ENCODE data around the gene PLXNA2.

PLXNA2 gene

GRCh38 chr1:207991583-207992026, 252.6 kb downstream of the PLXNA2 start:
- H3K4me3 Mint-ChIP-seq, result no peak overlapping the region
- no peak overlapping the region for H3K27ac Mint-ChIP-seq
- DNase-seq (no peak), ATAC-seq (no peak)
- peaks cover 12% of the 10 kb centered on the region for H3K27me3 Mint-ChIP-seq
- no peaks in the 10 kb centered on the region for H3K36me3 Mint-ChIP-seq (ENCODE audit: low read depth)
- no peaks in the 10 kb centered on the region for H3K9me3 Mint-ChIP-seq
- H3K4me1 Mint-ChIP-seq, result no peaks in the 10 kb centered on the region

GRCh38 chr1:207990876-207991582, 253.2 kb downstream of the PLXNA2 start:
- no peak overlapping the region for H3K27ac Mint-ChIP-seq
- ATAC-seq (no peak), DNase-seq (no peak)
- no peaks in the 10 kb centered on the region for H3K36me3 Mint-ChIP-seq (ENCODE audit: low read depth)
- no peaks in the 10 kb centered on the region for H3K9me3 Mint-ChIP-seq
- H3K4me3 Mint-ChIP-seq, result no peak overlapping the region
- peaks cover 12% of the 10 kb centered on the region for H3K27me3 Mint-ChIP-seq
- no peaks in the 10 kb centered on the region for H3K4me1 Mint-ChIP-seq

GRCh38 chr1:207990455-207990854, 253.7 kb downstream of the PLXNA2 start:
- Mint-ChIP-seq H3K4me3 (no peak overlapping the region), H3K36me3 (ENCODE audit: low read depth) (no peaks in the 10 kb centered on the region), H3K27ac (no peak overlapping the region), H3K4me1 (no peaks in the 10 kb centered on the region), H3K27me3 (peaks cover 12% of the 10 kb centered on the region), H3K9me3 (no peaks in the 10 kb centered on the region)
- ATAC-seq (no peak), DNase-seq (no peak)

GRCh38 chr1:207988326-207989165, 255.6 kb downstream of the PLXNA2 start:
- DNase-seq, result no peak
- no peak for ATAC-seq
- Mint-ChIP-seq H3K27me3 (peaks cover 9% of the 10 kb centered on the region), H3K9me3 (no peaks in the 10 kb centered on the region), H3K4me1 (no peaks in the 10 kb centered on the region), H3K27ac (no peak overlapping the region), H3K4me3 (no peak overlapping the region), H3K36me3 (ENCODE audit: low read depth) (no peaks in the 10 kb centered on the region)

- no peaks in the 10 kb centered on the region for H3K4me1 Mint-ChIP-seq
- H3K27me3 Mint-ChIP-seq, result peaks cover 6% of the 10 kb centered on the region
- H3K9me3 Mint-ChIP-seq, result no peaks in the 10 kb centered on the region
- no peak overlapping the region for H3K27ac Mint-ChIP-seq
- H3K4me3 Mint-ChIP-seq, result no peak overlapping the region
- no peaks in the 10 kb centered on the region for H3K36me3 Mint-ChIP-seq (ENCODE audit: low read depth)
- DNase-seq (no peak), ATAC-seq (no peak)
Measured at GRCh38 chr1:207987164-207987563, 257.0 kb downstream of the PLXNA2 start.

- H3K4me3 Mint-ChIP-seq, result no peak overlapping the region
- ATAC-seq (peak; percentile 15), DNase-seq (no peak)
- H3K9me3 Mint-ChIP-seq, result no peaks in the 10 kb centered on the region
- no peaks in the 10 kb centered on the region for H3K36me3 Mint-ChIP-seq (ENCODE audit: low read depth)
- H3K27ac Mint-ChIP-seq, result no peak overlapping the region
- no peaks in the 10 kb centered on the region for H3K4me1 Mint-ChIP-seq
- peaks cover 9% of the 10 kb centered on the region for H3K27me3 Mint-ChIP-seq
Measured at GRCh38 chr1:207985996-207986395, 258.2 kb downstream of the PLXNA2 start.

- Mint-ChIP-seq H3K36me3 (ENCODE audit: low read depth) (no peaks in the 10 kb centered on the region), H3K4me1 (no peaks in the 10 kb centered on the region), H3K9me3 (no peaks in the 10 kb centered on the region), H3K4me3 (no peak overlapping the region), H3K27ac (no peak overlapping the region), H3K27me3 (peaks cover 16% of the 10 kb centered on the region)
- no peak for DNase-seq
- ATAC-seq, result no peak
Measured at GRCh38 chr1:207984831-207985572, 259.2 kb downstream of the PLXNA2 start.

GRCh38 chr1:207983044-207983635, 261.0 kb downstream of the PLXNA2 start:
- H3K4me3 Mint-ChIP-seq, result no peak overlapping the region
- peaks cover 14% of the 10 kb centered on the region for H3K27me3 Mint-ChIP-seq

GRCh38 chr1:207981976-207982375, 262.2 kb downstream of the PLXNA2 start:
- peak; percentile 46 for ATAC-seq
- DNase-seq, result no peak
- H3K36me3 Mint-ChIP-seq (ENCODE audit: low read depth), result no peaks in the 10 kb centered on the region
- no peak overlapping the region for H3K27ac Mint-ChIP-seq
- H3K9me3 Mint-ChIP-seq, result no peaks in the 10 kb centered on the region
- H3K27me3 Mint-ChIP-seq, result peaks cover 14% of the 10 kb centered on the region
- H3K4me3 Mint-ChIP-seq, result no peak overlapping the region
- H3K4me1 Mint-ChIP-seq, result no peaks in the 10 kb centered on the region

More at GRCh38 chr1:207983044-207983635, 261.0 kb downstream of the PLXNA2 start:
- Mint-ChIP-seq H3K9me3 (no peaks in the 10 kb centered on the region), H3K27ac (no peak overlapping the region), H3K36me3 (ENCODE audit: low read depth) (no peaks in the 10 kb centered on the region), H3K4me1 (no peaks in the 10 kb centered on the region)
- DNase-seq (no peak), ATAC-seq (no peak)

GRCh38 chr1:207978441-207978840, 265.7 kb downstream of the PLXNA2 start:
- ATAC-seq (no peak), DNase-seq (no peak)
- Mint-ChIP-seq H3K36me3 (ENCODE audit: low read depth) (no peaks in the 10 kb centered on the region), H3K9me3 (no peaks in the 10 kb centered on the region), H3K4me3 (no peak overlapping the region), H3K4me1 (no peaks in the 10 kb centered on the region), H3K27ac (no peak overlapping the region), H3K27me3 (peaks cover 22% of the 10 kb centered on the region)

- no peak for DNase-seq
- Mint-ChIP-seq H3K4me3 (no peak overlapping the region), H3K4me1 (no peaks in the 10 kb centered on the region), H3K27ac (no peak overlapping the region), H3K9me3 (no peaks in the 10 kb centered on the region), H3K36me3 (ENCODE audit: low read depth) (no peaks in the 10 kb centered on the region), H3K27me3 (peaks cover 26% of the 10 kb centered on the region)
- ATAC-seq, result no peak
Measured at GRCh38 chr1:207977876-207978275, 266.3 kb downstream of the PLXNA2 start.

- ATAC-seq (no peak), DNase-seq (no peak)
- Mint-ChIP-seq H3K27me3 (peaks cover 22% of the 10 kb centered on the region), H3K4me1 (no peaks in the 10 kb centered on the region), H3K4me3 (no peak overlapping the region), H3K36me3 (ENCODE audit: low read depth) (no peaks in the 10 kb centered on the region), H3K27ac (no peak overlapping the region), H3K9me3 (no peaks in the 10 kb centered on the region)
Measured at GRCh38 chr1:207973898-207974568, 270.2 kb downstream of the PLXNA2 start.

- DNase-seq (no peak), ATAC-seq (no peak)
- peaks cover 20% of the 10 kb centered on the region for H3K27me3 Mint-ChIP-seq
- no peak overlapping the region for H3K27ac Mint-ChIP-seq
- H3K36me3 Mint-ChIP-seq (ENCODE audit: low read depth), result no peaks in the 10 kb centered on the region
- no peaks in the 10 kb centered on the region for H3K4me1 Mint-ChIP-seq
- H3K9me3 Mint-ChIP-seq, result no peaks in the 10 kb centered on the region
- no peak overlapping the region for H3K4me3 Mint-ChIP-seq
Measured at GRCh38 chr1:207972337-207972736, 271.8 kb downstream of the PLXNA2 start.
